ENCODE results near the gene PLA2G4E. TPM values are rescaled to one million over a fixed set of nuclear protein-coding genes. Genes with fewer than 3 reads are reported as not detected.

Gene PLA2G4E
- total and polyA plus RNA-seq, 2 experiments from 2014 or later, result not detected

DNA sequence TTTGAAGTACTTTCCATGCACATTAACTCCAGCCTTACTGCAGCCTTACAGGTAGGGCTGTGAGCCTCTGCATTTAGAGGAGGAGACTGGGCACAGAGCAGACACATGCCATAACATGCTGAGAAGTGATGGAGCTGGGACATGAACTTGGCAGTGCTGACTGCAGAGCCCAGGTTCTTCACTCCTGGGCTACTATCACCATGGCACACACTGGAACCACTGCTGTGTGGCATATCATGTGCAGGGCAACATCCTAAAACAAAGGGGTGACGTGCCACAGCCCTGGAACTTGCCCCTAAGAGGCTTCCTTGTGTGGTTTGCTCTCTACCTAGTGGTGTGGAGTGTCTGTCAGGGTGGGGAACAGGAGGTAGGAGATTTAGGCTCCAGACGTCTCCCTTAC, 73.9 kb downstream of the PLA2G4E start:
- Histone ChIP-seq H3K79me2 (replicated peaks; ENCODE audit: insufficient read depth) (peaks cover 7% of the 10 kb centered on the region), H3K36me3 (ENCODE audit: insufficient read depth) (peaks cover 3% of the 10 kb centered on the region), H3K4me2 (no peak overlapping the region), H3K27me3 (ENCODE audit: insufficient read depth) (no peaks in the 10 kb centered on the region), H2AFZ (no peak overlapping the region), H3K4me3 (no peak overlapping the region), H3F3A (replicated peaks; ENCODE audit: low read depth) (no peaks in the 10 kb centered on the region), H4K20me1 (replicated peaks; ENCODE audit: insufficient read depth) (peaks cover 9% of the 10 kb centered on the region; the same call in 1 of the 2 replicates), H3K27ac (ENCODE audit: low read depth) (no peak overlapping the region), H3K9me2 (ENCODE audit: insufficient read depth) (no peaks in the 10 kb centered on the region), H3K4me1 (ENCODE audit: insufficient read depth) (peaks cover 7% of the 10 kb centered on the region)
- no peak for TF ChIP-seq ZNF114 (CRISPR knock-in tag; IDR thresholded peaks at IDR 0.05)
- no peak for TF ChIP-seq CTCF (conservative IDR thresholded peaks at IDR 0.05; ENCODE audit: low read depth in 2 of 2)
- TF ChIP-seq, protein P1, sequence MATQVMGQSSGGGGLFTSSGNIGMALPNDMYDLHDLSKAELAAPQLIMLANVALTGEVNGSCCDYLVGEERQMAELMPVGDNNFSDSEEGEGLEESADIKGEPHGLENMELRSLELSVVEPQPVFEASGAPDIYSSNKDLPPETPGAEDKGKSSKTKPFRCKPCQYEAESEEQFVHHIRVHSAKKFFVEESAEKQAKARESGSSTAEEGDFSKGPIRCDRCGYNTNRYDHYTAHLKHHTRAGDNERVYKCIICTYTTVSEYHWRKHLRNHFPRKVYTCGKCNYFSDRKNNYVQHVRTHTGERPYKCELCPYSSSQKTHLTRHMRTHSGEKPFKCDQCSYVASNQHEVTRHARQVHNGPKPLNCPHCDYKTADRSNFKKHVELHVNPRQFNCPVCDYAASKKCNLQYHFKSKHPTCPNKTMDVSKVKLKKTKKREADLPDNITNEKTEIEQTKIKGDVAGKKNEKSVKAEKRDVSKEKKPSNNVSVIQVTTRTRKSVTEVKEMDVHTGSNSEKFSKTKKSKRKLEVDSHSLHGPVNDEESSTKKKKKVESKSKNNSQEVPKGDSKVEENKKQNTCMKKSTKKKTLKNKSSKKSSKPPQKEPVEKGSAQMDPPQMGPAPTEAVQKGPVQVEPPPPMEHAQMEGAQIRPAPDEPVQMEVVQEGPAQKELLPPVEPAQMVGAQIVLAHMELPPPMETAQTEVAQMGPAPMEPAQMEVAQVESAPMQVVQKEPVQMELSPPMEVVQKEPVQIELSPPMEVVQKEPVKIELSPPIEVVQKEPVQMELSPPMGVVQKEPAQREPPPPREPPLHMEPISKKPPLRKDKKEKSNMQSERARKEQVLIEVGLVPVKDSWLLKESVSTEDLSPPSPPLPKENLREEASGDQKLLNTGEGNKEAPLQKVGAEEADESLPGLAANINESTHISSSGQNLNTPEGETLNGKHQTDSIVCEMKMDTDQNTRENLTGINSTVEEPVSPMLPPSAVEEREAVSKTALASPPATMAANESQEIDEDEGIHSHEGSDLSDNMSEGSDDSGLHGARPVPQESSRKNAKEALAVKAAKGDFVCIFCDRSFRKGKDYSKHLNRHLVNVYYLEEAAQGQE (IDR thresholded peaks at IDR 0.05; ENCODE audit: unreplicated experiment), result no peak
- TF ChIP-seq JUNB (IDR thresholded peaks at IDR 0.05; ENCODE audit: unreplicated experiment), result no peak
- TF ChIP-seq ZNF331 (CRISPR knock-in tag; IDR thresholded peaks at IDR 0.05; ENCODE audit: low read depth), result no peak
- no peak for TF ChIP-seq NANOG (IDR thresholded peaks at IDR 0.05; ENCODE audit: borderline replicate concordance)
- TF ChIP-seq, protein P2, sequence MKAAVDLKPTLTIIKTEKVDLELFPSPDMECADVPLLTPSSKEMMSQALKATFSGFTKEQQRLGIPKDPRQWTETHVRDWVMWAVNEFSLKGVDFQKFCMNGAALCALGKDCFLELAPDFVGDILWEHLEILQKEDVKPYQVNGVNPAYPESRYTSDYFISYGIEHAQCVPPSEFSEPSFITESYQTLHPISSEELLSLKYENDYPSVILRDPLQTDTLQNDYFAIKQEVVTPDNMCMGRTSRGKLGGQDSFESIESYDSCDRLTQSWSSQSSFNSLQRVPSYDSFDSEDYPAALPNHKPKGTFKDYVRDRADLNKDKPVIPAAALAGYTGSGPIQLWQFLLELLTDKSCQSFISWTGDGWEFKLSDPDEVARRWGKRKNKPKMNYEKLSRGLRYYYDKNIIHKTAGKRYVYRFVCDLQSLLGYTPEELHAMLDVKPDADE (IDR thresholded peaks at IDR 0.05), result no peak
- TF ChIP-seq EZH2phosphoT487 (IDR thresholded peaks at IDR 0.05; ENCODE audit: unreplicated experiment), result no peak
- TF ChIP-seq CREB1 (CRISPR knock-in tag; IDR thresholded peaks at IDR 0.05; ENCODE audit: low read depth), result no peak
- no peak for TF ChIP-seq EZH2 (IDR thresholded peaks at IDR 0.05; ENCODE audit: low read depth, unreplicated experiment)
- TF ChIP-seq STAT1 (IDR thresholded peaks at IDR 0.05; ENCODE audit: unreplicated experiment), result no peak
- TF ChIP-seq, protein P3, sequence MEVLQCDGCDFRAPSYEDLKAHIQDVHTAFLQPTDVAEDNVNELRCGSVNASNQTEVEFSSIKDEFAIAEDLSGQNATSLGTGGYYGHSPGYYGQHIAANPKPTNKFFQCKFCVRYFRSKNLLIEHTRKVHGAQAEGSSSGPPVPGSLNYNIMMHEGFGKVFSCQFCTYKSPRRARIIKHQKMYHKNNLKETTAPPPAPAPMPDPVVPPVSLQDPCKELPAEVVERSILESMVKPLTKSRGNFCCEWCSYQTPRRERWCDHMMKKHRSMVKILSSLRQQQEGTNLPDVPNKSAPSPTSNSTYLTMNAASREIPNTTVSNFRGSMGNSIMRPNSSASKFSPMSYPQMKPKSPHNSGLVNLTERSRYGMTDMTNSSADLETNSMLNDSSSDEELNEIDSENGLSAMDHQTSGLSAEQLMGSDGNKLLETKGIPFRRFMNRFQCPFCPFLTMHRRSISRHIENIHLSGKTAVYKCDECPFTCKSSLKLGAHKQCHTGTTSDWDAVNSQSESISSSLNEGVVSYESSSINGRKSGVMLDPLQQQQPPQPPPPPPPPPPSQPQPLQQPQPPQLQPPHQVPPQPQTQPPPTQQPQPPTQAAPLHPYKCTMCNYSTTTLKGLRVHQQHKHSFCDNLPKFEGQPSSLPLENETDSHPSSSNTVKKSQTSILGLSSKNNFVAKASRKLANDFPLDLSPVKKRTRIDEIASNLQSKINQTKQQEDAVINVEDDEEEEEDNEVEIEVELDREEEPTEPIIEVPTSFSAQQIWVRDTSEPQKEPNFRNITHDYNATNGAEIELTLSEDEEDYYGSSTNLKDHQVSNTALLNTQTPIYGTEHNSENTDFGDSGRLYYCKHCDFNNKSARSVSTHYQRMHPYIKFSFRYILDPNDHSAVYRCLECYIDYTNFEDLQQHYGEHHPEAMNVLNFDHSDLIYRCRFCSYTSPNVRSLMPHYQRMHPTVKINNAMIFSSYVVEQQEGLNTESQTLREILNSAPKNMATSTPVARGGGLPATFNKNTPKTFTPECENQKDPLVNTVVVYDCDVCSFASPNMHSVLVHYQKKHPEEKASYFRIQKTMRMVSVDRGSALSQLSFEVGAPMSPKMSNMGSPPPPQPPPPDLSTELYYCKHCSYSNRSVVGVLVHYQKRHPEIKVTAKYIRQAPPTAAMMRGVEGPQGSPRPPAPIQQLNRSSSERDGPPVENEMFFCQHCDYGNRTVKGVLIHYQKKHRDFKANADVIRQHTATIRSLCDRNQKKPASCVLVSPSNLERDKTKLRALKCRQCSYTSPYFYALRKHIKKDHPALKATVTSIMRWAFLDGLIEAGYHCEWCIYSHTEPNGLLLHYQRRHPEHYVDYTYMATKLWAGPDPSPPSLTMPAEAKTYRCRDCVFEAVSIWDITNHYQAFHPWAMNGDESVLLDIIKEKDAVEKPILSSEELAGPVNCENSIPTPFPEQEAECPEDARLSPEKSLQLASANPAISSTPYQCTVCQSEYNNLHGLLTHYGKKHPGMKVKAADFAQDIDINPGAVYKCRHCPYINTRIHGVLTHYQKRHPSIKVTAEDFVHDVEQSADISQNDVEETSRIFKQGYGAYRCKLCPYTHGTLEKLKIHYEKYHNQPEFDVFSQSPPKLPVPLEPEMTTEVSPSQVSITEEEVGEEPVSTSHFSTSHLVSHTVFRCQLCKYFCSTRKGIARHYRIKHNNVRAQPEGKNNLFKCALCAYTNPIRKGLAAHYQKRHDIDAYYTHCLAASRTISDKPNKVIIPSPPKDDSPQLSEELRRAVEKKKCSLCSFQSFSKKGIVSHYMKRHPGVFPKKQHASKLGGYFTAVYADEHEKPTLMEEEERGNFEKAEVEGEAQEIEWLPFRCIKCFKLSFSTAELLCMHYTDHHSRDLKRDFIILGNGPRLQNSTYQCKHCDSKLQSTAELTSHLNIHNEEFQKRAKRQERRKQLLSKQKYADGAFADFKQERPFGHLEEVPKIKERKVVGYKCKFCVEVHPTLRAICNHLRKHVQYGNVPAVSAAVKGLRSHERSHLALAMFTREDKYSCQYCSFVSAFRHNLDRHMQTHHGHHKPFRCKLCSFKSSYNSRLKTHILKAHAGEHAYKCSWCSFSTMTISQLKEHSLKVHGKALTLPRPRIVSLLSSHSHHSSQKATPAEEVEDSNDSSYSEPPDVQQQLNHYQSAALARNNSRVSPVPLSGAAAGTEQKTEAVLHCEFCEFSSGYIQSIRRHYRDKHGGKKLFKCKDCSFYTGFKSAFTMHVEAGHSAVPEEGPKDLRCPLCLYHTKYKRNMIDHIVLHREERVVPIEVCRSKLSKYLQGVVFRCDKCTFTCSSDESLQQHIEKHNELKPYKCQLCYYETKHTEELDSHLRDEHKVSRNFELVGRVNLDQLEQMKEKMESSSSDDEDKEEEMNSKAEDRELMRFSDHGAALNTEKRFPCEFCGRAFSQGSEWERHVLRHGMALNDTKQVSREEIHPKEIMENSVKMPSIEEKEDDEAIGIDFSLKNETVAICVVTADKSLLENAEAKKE (CRISPR knock-in tag; IDR thresholded peaks at IDR 0.05), result no peak
- TF ChIP-seq POLR2AphosphoS5 (IDR thresholded peaks at IDR 0.05; ENCODE audit: low read depth), result no peak
- Mint-ChIP-seq H3K36me3 (ENCODE audit: low read depth) (peaks cover 17% of the 10 kb centered on the region), H3K27me3 (ENCODE audit: insufficient read depth, low read depth, poor library complexity) (peaks cover 1% of the 10 kb centered on the region), H3K4me3 (no peak overlapping the region), H3K27ac (no peak overlapping the region), H3K9me3 (no peaks in the 10 kb centered on the region), H3K4me1 (peaks cover 21% of the 10 kb centered on the region; the same call in 2 of the 3 replicates)
- DNase-seq (ENCODE audit: low spot score), result no peak
- no peak for ATAC-seq
